IPS-18a (cell line): Measurements from ENCODE around the gene S100A10.

Source experiments
- H3K27ac ChIP-seq: one replicate; pipeline ENCODE4 v1.5.1; 2013; ENCODE audit warnings: low read length
- H3K27me3 ChIP-seq: one replicate; pipeline ENCODE4 v1.6.1; 2013; ENCODE audit warnings: mild to moderate bottlenecking, low read length; ENCODE audit not compliant: control insufficient read depth, insufficient read depth
- H3K36me3 ChIP-seq: one replicate; pipeline ENCODE4 v1.6.1; 2013; ENCODE audit warnings: low read depth, low read length; ENCODE audit not compliant: control insufficient read depth
- H3K4me1 ChIP-seq: one replicate; pipeline ENCODE4 v1.6.1; 2013; ENCODE audit warnings: low read depth, low read length; ENCODE audit not compliant: control insufficient read depth
- H3K4me3 ChIP-seq: one replicate; pipeline ENCODE4 v1.5.1; 2013; ENCODE audit warnings: low read length
- H3K9ac ChIP-seq: one replicate; pipeline ENCODE4 v1.6.1; 2013; ENCODE audit warnings: mild to moderate bottlenecking, low read length, moderate library complexity
- H3K9me3 ChIP-seq: one replicate; pipeline ENCODE4 v1.6.1; 2013; ENCODE audit warnings: low read depth, low read length; ENCODE audit not compliant: control insufficient read depth

The S100A10 gene

DNA sequence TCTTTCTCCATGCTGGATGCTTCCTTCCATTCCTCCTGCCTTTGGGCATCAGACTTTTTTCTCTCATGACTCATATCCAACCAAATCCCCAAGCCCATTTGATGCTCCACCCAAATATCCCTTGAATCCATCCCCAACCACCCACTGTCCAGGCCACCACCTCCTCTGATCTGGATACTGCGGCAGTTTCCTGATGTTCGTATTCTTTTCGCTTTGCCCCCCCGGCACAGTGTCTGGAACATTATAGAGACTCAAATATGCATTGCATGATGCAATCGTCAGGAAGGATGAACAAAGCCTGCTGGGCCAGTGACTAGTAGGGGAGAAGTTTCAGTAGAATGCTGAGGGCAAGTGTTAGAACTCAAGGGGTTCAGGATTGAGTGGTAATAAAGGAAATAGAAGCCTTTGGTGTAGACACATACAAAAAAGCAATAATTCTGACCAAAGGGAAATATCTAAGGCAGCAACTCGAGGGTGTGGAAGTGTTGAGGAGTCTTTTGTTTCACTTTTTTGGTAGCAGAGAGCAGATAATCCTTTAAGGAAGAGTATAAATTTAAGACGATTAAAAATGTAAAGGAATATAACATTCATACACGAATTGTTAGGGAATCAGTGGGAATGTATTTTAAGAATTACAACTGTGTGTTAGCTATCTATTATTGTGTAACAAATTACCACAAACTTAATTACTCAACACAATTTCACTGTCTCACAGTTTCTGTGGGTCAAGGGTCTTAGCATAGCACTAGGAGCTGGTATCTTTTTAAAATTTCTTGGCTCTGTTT lies 35.7 kb upstream of the S100A10 start:
- H3K9ac ChIP-seq: no peak overlapping the region

DNA sequence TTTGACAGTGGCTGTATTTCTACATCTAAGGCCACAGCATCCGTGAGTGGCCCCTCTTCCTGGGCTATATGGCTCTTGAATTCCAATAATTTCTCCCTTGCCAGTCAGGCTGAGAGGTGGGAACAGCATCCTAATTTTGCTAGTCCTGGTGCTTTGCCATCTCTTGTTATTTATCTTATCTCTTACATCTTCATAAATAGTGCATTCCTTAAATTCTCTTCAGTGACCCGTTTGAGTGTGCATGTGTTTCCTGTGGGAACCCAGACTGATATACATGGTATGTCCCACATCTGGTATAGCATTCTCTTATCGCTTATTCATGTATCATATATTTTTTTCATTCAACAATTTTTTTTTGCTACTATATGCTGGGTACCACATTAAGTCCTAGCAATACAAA lies 33.2 kb upstream of the S100A10 start:
- Histone ChIP-seq H3K36me3 (no peaks in the 10 kb centered on the region), H3K9me3 (no peaks in the 10 kb centered on the region), H3K27me3 (no peaks in the 10 kb centered on the region), H3K4me1 (peaks cover 5% of the 10 kb centered on the region), H3K27ac (no peak overlapping the region), H3K9ac (no peak overlapping the region), H3K4me3 (no peak overlapping the region)

More for the DNA sequence above, 35.7 kb upstream of the S100A10 start:
- Histone ChIP-seq H3K9me3 (no peaks in the 10 kb centered on the region), H3K36me3 (peaks cover 16% of the 10 kb centered on the region), H3K4me1 (peaks cover 4% of the 10 kb centered on the region), H3K27ac (no peak overlapping the region), H3K4me3 (no peak overlapping the region), H3K27me3 (no peaks in the 10 kb centered on the region)

DNA sequence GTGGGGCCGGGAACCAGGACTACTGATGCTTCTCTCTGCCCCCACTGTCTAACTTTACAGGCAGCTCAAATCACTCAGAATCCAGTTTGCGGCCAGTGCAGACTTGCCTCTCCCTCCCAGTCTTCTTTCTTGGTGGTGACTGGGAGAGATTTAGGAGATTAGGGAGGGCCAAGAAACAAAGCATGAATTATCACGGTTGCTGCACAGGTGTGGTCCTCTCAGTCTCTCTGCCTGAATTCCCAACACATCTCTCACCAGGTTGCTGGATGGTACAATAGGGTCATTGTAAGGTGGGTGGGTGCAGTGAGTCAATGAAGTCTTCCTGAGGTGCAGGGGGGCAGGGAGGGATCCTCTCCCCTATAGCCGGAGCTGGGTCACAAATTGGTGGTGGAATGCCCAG lies 30.6 kb upstream of the S100A10 start:
- Histone ChIP-seq H3K4me3 (no peak overlapping the region), H3K27me3 (no peaks in the 10 kb centered on the region), H3K4me1 (peaks cover 5% of the 10 kb centered on the region), H3K9ac (no peak overlapping the region), H3K36me3 (no peaks in the 10 kb centered on the region), H3K9me3 (no peaks in the 10 kb centered on the region), H3K27ac (no peak overlapping the region)

DNA sequence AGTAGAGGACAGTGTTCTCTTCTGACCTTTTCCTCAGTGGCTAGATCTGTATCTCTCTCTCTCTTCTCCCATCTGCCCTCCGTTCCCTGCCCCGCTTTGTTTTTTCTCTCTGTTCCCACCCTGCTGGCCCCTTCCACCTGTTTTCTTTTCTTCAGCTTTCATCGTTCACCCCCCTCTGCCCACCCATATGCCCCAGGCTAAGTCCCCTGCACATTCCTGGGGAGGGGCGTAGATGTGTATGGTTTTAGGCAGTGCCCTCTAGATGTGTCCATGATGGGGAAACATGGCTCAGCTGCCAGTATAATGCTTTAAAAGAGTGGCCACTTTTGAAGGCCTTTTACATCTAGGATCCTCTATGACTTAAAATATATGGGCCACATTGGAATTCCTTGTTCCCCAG lies 29.6 kb upstream of the S100A10 start:
- no peak overlapping the region for H3K27ac ChIP-seq
- no peaks in the 10 kb centered on the region for H3K27me3 ChIP-seq
- peaks cover 5% of the 10 kb centered on the region for H3K4me1 ChIP-seq
- H3K36me3 ChIP-seq: no peaks in the 10 kb centered on the region
- no peaks in the 10 kb centered on the region for H3K9me3 ChIP-seq
- H3K9ac ChIP-seq: no peak overlapping the region
- no peak overlapping the region for H3K4me3 ChIP-seq

DNA sequence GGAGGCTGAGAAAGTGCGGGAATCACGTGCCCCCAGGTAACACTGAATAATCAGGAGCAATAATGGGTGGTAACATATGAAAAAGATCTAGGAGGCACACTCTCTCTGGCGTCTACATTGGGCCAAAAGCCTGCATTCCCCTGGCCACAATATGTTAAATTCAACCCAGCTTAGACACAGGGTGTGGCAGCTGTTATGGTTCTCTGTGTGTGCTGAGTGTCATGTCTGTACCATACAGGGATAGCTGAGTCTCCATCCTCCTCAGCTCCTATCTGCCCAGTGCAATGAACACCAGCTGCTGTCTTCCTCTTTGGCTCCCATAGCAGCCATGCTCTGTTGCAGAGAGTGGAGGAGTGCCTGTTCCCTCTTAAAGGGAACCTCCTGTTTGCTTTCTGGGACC lies 28.8 kb upstream of the S100A10 start:
- H3K4me3 ChIP-seq: no peak overlapping the region
- no peak overlapping the region for H3K9ac ChIP-seq
- peaks cover 5% of the 10 kb centered on the region for H3K4me1 ChIP-seq
- H3K36me3 ChIP-seq: no peaks in the 10 kb centered on the region
- no peaks in the 10 kb centered on the region for H3K9me3 ChIP-seq
- no peak overlapping the region for H3K27ac ChIP-seq
- H3K27me3 ChIP-seq: no peaks in the 10 kb centered on the region

DNA sequence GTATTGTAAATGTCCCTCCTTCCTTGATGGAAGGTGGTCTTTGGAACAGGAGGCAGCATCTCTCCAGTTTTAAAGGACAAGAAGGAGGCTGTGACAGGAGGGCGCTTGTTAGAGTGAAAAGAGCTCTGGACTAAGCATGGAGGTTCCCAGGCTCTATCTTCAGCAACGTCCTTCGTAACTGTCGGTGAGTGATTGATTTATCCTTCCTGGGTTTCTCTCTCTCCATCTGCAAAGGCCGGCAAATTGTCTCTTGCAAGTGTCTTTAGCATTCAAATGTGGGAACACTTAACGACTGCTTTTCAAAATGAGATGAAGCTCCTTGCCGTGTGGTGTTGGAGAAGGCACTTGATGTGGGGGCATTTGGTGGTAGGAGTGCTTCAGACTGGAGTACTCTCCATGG lies 27.9 kb upstream of the S100A10 start:
- peaks cover 5% of the 10 kb centered on the region for H3K4me1 ChIP-seq
- no peaks in the 10 kb centered on the region for H3K27me3 ChIP-seq
- no peaks in the 10 kb centered on the region for H3K36me3 ChIP-seq
- H3K9ac ChIP-seq: no peak overlapping the region
- no peaks in the 10 kb centered on the region for H3K9me3 ChIP-seq
- H3K4me3 ChIP-seq: no peak overlapping the region
- H3K27ac ChIP-seq: no peak overlapping the region

DNA sequence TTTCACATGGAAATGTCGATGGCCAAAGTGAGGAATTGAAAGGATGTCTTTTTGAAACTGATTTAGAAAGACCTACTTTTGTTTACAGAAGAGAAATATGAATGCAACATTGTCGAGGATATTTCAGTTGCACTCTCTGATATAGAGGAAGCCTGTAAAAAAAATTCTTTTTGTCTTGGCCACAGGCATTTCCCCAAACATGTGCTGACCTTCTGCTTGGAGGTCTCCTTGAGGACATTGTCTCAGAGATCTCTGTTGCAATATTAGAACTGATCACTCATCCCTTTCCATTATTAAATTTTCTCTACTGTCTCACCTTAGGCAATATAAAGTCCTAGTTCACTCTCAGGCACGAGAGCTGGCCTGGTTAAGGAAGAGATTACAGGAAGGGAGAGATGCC lies 27.2 kb upstream of the S100A10 start:
- Histone ChIP-seq H3K36me3 (no peaks in the 10 kb centered on the region), H3K4me3 (no peak overlapping the region), H3K9ac (no peak overlapping the region), H3K9me3 (no peaks in the 10 kb centered on the region), H3K27ac (no peak overlapping the region), H3K4me1 (peaks cover 5% of the 10 kb centered on the region), H3K27me3 (no peaks in the 10 kb centered on the region)

DNA sequence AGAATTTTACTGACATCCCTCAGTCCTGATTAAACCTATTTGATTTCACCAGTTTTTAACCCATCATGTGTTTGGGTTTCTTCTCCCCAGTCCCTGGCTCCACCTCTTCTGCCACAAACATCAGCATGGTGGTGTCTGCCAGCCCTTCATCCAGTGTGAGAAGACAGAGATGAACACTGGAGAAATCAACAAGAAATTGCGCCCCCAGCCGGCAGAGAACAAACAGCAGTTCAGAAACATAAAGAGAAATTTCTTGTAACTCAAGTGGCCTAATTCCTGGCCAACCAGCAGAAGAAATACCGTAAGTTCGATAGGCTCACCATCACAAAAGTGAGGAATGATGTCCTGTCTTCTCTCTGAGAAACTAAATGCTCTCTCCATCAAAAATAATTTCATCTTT lies 24.9 kb upstream of the S100A10 start:
- H3K4me1 ChIP-seq: peaks cover 5% of the 10 kb centered on the region
- no peaks in the 10 kb centered on the region for H3K27me3 ChIP-seq
- no peaks in the 10 kb centered on the region for H3K9me3 ChIP-seq
- no peak overlapping the region for H3K9ac ChIP-seq
- no peaks in the 10 kb centered on the region for H3K36me3 ChIP-seq
- H3K4me3 ChIP-seq: no peak overlapping the region
- H3K27ac ChIP-seq: no peak overlapping the region

DNA sequence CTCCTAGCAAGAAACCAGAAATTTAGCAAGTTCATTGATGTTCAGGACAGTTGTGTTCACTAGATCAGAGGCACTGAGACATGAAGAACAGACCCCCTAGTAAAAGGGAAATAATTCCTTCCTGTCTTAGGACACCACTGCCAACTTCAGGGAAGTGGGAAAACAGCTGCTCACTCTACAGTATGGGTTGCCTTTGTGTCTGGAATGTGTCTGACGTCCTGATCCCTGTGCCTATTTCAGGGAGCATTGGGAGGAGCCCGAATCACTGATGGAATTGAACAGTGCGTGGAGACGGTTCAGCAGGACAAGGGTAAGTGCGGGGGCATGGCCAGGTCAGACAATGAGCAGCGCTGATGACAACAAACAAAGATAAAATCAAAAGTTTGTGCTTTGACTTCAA lies 22.1 kb upstream of the S100A10 start:
- H3K27me3 ChIP-seq: no peaks in the 10 kb centered on the region

DNA sequence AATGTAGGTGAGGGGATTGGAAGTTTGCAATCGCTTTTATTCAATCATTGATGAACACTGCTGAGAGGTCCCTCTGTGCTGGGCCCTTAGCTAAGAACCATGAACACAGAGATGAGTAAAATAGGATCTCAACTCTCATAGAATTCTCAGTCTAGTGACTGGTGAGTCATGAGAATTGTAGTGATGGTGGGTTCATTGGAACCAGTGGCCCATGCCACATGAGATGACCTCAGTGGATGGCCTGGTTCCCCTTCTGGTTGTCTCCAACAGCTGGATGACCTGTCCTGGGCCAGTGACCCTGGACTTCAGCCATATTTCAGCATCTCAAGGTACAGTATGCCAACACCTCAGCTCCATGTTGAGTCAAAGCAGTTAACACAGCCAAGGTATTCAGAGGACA lies 21.3 kb upstream of the S100A10 start:
- H3K9ac ChIP-seq: no peak overlapping the region
- no peak overlapping the region for H3K27ac ChIP-seq
- no peaks in the 10 kb centered on the region for H3K9me3 ChIP-seq
- no peaks in the 10 kb centered on the region for H3K27me3 ChIP-seq
- H3K4me1 ChIP-seq: peaks cover 5% of the 10 kb centered on the region
- H3K36me3 ChIP-seq: no peaks in the 10 kb centered on the region
- H3K4me3 ChIP-seq: no peak overlapping the region

More for the DNA sequence above, 22.1 kb upstream of the S100A10 start:
- Histone ChIP-seq H3K4me3 (no peak overlapping the region), H3K9ac (no peak overlapping the region), H3K27ac (no peak overlapping the region), H3K4me1 (peaks cover 5% of the 10 kb centered on the region), H3K9me3 (no peaks in the 10 kb centered on the region), H3K36me3 (no peaks in the 10 kb centered on the region)

DNA sequence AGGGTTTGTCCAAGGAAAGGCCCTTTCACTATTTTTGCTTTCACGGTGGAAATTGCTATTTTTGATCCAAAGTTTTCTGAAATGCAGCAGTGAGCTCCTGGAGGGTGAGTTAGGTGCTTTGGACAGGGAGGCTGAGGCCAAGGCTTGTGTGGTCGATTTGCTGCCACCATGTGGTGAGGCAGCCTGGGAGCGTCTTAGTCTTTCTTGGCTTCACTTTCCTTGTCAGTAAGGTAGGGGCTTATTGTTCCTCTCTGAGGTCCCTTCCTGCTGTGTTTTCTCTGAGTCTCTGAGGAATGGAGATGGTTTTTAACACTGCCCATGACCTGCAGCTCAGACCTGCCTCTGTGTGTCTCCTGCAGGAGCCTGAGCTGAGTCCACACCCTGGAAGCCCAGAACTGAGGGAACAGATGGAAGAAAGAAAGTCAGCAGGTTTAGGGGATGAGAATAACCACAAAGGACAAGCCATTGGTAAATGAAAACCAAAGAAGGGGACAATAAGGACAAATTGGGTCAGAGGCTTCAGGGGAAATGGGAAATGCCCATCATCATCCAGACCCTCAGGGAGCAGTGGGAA lies 20.1 kb upstream of the S100A10 start:
- Histone ChIP-seq H3K27me3 (no peaks in the 10 kb centered on the region), H3K4me3 (no peak overlapping the region), H3K9me3 (no peaks in the 10 kb centered on the region), H3K4me1 (peaks cover 5% of the 10 kb centered on the region), H3K9ac (no peak overlapping the region), H3K27ac (no peak overlapping the region), H3K36me3 (no peaks in the 10 kb centered on the region)

DNA sequence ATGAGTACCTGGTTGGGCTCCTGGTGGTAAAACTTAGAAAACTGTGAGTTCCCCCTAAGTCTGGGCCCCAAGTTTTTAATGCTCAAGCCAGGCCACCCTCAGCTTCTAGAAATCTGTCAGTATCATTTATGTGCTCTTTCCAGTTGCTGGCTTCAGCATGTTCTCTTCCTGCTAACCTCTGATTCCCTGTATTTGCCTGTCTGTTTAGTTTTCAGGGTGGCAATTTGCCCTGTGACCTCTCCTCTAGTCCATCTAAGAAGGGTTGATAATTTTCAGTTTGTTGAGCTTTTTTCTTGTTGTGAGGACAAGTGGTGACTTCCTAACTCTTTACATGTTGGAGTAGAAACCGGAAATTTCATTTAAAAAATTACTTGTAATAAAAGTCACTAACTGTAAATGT lies 16.0 kb upstream of the S100A10 start:
- Histone ChIP-seq H3K36me3 (no peaks in the 10 kb centered on the region), H3K27me3 (no peaks in the 10 kb centered on the region), H3K4me1 (peaks cover 5% of the 10 kb centered on the region), H3K27ac (no peak overlapping the region), H3K4me3 (no peak overlapping the region), H3K9ac (no peak overlapping the region), H3K9me3 (no peaks in the 10 kb centered on the region)
